ENCODE results near the gene WDR87.
"Not testable (repeated sequence)": the region's sequence is repeated elsewhere in the genome, so short reads cannot be mapped to it uniquely, and the experiment has no call there.

WDR87 gene

GRCh38 chr19:37929355-37929923, 23.0 kb upstream of the WDR87 start:
- DNase-seq, result no peak

GRCh38 chr19:37928527-37929286, 22.3 kb upstream of the WDR87 start:
- no peak for DNase-seq

DNA sequence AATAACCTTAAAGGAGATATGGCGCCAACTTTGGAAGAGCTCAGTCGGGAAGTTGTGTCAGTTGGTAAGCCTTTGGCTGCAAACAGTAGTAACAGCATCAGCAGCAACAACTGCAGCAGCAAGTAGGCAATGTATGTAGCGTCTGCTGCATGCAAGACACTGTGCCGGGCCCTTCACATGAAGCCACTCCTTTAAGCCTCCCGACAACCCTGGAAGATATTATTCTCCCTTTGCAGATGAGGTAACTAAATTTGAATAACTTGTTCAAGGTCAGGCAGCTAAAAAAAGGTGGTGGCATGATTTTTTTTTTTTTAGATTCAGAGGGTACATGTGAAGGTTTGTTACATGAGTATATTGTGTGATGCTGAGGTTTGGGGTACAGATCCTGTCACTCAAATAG, 20.3 kb upstream of the WDR87 start:
- no peak for DNase-seq

DNA sequence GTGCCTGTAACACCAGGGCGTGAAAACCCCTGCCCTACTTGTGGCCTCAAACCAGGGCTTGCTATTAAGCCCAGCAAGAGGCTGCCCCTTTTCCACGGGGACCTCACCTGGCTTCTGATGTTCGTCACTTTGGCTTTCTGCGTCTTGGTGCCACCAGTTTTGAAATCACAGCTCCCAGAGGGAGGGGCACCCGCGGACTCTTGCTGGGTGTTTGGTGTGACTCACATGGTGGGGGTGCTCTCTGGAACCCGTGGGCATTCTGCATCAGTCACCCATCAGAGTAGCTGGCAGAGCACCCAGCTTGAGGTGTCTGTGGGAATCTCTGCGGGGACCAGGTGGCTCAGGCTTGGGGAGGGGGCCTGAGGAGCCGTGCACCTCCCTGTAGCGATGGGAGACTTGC, 19.9 kb upstream of the WDR87 start:
- DNase-seq, result no peak

GRCh38 chr19:37925212-37925611, 18.8 kb upstream of the WDR87 start:
- DNase-seq, result no peak

DNA sequence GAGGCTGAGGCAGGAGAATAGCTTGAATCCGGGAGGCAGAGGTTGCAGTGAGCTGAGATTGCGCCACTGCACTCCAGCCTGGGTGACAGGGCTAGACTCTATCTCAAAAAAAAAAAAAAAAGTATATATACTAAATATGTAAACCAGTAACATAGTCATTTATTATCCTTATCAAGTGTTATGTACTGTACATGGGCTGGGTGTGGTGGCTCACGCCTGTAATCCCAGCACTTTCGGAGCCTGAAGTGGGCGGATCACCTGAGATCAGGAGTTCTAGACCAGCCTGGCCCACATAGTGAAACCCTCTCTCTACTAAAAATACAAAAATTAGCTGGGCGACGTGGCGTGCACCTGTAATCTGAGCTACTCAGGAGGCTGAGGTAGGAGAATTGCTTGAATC, 18.2 kb upstream of the WDR87 start:
- DNase-seq, result not testable (repeated sequence)

DNA sequence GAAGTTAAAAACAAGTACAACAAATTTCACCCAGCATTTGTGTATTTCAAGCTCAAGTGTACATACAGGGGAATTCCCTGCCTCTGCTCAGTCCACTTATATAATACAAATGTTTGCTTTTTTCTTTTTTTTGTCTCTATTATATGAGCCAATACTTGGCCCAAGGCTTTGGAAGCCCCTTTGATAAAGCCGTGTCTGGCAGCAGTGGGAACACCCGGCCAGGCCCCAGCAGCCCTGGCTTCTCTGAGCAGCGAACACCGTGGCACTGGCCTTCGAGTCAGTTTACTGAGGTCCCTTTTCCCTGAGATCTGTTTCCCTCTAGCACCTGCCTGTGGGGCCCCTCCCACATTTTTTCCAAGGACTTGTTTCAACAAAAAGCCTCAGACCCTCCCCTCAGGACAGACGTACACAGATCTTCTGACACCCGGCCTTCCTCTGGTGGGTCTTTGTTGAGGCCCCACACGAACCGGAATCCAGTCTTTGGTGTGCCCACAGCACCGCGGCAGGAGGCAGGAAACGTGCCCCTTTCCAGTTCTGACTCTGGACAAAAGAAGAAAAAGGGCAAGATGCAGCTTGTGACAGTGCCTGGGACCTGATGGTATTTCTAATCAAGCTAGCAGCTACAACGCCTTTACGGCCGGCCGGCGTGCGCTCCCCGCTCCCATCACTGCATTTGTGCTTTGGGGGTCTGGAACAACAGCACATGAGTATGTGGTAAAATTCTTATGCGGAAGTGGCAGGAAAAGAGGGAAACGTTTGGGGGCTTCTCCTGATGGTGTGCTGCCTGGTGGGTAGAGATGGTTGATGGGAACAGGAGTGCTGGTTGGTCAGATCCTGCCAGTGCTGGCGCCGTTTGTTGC, 14.4 kb upstream of the WDR87 start:
- no peak for DNase-seq

GRCh38 chr19:37914908-37915307, 8.5 kb upstream of the WDR87 start:
- no peak for DNase-seq

GRCh38 chr19:37909661-37910199, 3.3 kb upstream of the WDR87 start:
- no peak for DNase-seq

DNA sequence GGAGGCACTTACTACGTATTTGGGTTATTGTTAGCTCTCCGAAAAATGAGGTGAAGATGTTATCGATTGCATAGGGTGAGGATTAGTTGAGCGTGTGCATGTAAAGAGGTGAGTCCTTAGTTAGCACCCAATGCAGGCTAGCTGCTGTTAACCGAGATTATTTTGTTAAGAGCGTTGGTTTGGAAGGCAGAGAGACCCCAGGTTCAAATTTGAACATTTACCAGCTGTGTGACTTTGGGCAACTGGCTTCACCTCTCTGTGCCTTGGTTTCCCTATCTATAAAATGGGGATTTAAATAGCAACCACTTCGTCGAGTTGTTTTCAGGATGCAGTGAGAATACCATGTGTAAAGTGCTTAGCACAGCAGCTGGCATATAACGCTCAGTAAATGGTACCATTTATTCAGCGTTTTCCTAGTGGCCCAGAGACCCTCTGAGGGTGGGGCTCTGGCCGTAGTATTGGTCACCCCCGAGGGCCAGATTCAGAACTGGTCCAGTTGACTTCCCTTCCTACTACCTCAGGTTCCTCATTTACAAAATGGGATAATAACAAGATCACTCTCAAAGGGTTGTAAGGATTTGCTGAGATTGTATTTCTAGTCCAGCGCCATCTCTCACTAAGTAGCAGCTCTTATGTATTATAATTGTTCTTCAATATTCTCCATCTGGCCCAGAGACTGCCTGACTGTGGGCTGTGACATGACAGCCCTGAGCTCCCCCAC, 1.5 kb upstream of the WDR87 start:
- no peak for DNase-seq

DNA sequence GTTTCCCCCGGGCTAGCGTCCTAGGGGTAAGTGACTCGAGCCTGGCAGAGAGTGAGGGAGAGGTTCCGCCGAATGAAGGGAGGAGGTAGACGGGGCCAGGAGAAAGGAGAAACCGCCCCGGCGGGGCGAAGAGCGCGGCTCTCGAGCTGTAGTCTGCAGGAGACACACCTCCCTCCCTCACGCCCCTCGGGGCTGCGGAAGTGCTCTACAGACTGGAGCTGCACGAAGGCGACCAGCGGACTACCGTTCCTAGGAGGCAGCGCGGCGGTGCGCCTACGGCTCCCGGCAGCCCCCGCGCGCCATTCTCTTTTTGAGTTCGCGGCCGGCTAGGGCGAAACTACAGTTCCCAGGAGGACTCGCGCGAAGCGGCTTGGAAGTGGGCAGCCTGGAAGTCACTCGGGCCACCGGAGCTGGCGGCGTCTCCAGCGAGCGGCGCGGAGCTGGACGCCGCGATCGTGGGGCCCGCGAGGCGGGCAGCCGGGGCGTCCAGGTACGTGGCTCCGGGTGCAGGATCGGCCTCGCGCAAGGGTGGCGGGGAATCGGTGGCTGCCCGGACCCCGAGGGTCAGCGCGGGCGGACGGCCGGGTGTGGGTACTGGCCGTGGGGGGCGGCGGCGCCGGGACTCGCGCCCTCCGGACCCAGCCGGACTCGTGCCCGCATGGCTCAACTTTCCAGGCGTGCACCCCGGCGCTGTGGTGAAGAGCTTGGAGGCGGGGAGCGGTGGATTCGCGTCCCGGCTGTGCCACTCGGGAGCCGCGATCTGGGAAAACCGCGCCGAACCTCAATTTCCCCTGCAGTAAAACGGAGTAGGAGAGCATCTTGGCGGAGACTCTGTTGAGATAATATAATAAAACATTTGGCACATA, 708 bp upstream of the WDR87 start, which contains the start of gene SIPA1L3:
Gene SIPA1L3 (plus strand): TSS at position 340 of the 866 bp plus-strand sequence. CDS start 174,358 bp downstream, outside the sequence.
- DNase-seq, result peak; percentile 69

GRCh38 chr19:37903096-37903495, 3.3 kb downstream of the WDR87 start:
- no peak for DNase-seq

GRCh38 chr19:37902668-37903067, 3.7 kb downstream of the WDR87 start:
- peak; percentile 41 for DNase-seq

DNA sequence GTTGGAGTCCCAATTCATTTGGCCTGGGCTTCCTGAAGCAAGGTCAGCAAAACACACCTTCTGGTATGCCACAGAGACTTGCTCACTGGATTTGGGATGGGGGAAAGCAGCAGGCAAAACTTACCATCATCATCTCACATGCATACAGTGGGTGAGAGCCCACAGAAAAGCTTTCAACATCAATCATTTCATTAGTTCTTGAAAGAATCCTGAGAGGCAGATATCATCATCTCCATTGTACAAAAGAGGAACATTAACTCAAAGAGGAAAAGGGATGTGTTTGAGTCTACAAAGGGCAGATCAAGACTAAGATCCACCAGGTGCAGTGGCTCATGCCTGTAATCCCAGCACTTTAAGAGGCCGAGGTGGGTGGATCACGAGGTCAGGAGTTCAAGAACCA, 6.4 kb downstream of the WDR87 start:
- DNase-seq, result no peak

- DNase-seq, result no peak
Observed at GRCh38 chr19:37899453-37899852, 6.9 kb downstream of the WDR87 start.

GRCh38 chr19:37896180-37896579, 10.2 kb downstream of the WDR87 start:
- no peak for DNase-seq

GRCh38 chr19:37893845-37894575, 12.4 kb downstream of the WDR87 start:
- no peak for DNase-seq

- no peak for DNase-seq
Observed at GRCh38 chr19:37886571-37886970, 19.8 kb downstream of the WDR87 start.

- DNase-seq, result no peak
Observed at GRCh38 chr19:37885392-37885791, 21.0 kb downstream of the WDR87 start.

DNA sequence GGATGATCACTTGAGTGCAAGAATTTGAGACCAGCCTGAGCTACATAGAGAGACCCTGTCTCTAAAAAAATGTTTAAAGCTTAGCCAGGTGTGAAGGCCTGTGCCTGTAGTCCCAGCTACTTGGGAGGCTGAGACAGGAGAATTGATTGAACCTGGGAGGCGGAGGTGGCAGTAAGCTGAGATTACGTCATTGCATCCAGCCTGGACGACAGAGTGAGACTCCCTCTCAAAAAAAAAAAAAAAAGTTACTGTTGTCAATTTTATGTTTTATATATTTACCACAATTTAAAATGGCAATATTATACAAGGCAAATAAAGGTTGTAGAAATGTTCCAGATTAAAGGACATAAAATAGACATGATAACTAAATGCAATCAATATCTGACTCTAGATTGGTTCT, 29.2 kb downstream of the WDR87 start:
- no peak for DNase-seq

DNA sequence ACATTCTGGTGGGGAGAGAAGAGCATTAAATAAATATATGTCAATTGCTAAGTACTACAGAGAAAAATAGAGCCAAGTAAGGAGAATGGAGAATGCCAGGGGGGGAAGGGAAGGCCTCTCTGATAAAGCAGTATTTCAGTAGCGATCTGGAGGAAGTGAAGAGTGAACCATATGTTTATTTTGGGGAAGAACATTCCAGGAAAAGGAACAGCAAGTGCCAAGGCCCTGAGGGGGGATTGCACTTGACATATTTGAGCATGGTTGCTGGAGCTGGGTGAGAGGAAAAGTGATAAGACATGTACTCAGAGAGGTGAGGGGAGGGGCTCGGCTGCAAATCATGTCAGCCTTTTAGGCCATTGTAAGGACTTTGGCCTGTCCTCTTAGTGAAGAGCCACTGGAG, 30.4 kb downstream of the WDR87 start:
- no peak for DNase-seq

Measured in NCI-H1417 treated with DMSO at 0.1 percent for 48 hours (cell line).